Measurements from ENCODE around the gene ADGRD1. TPM values are rescaled to one million over a fixed set of nuclear protein-coding genes. Genes with fewer than 3 reads are reported as not detected.
"Not testable (repeated sequence)": the region's sequence is repeated elsewhere in the genome, so short reads cannot be mapped to it uniquely, and the experiment has no call there.

Gene ADGRD1
- polyA plus RNA-seq, 3 donors, result 4.7 to 17.9 (median 4.9) TPM

DNA sequence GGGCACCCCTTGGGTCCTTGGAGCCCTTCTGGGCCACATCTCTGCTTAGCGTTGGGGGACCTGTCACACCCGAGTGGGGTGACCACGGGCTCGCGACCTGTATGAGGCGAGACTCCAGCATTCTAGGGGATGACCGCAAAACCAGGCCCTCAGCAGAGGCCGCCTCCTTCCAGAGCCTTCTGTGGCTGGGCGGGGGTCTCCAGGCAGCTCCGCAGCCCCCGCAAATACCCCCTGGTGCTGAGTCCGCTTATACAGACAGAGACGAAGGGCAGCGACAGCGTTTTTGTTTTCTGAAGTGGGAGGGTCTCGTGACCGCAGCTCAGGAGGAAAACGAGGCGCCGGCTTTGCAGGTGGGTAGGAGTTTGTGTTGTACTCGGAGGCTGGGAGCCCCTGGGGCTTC lies 116.4 kb downstream of the ADGRD1 start:
- H3K9ac ChIP-seq (ENCODE audit: insufficient read depth, low read length, poor library complexity, severe bottlenecking); H2AFZ ChIP-seq (ENCODE audit: insufficient read depth, low read depth, low read length, poor library complexity, severe bottlenecking); H3K27me3 ChIP-seq (ENCODE audit: control insufficient read depth in 2 of 2, insufficient read depth in 2 of 2, low read length in 2 of 2); H3K4me1 ChIP-seq (ENCODE audit: control insufficient read depth in 1 of 2, insufficient read depth in 2 of 2, low read length in 2 of 2); H3K79me2 ChIP-seq (ENCODE audit: insufficient read depth, low read length); H3K27ac ChIP-seq (ENCODE audit: low read depth in 1 of 2, low read length in 2 of 2); H3K36me3 ChIP-seq (replicated peaks in 1 of 2; ENCODE audit: control insufficient read depth in 1 of 2, insufficient read depth in 2 of 2, low read length in 2 of 2); H3K36me3 Mint-ChIP-seq; H4K20me1 ChIP-seq (ENCODE audit: insufficient read depth, low read length); H3K4me2 ChIP-seq (replicated peaks; ENCODE audit: extremely low read depth, low read length, poor library complexity, severe bottlenecking); H3K4me1 Mint-ChIP-seq; H3K4me3 Mint-ChIP-seq; H3K27ac Mint-ChIP-seq; DNase-seq; intact Hi-C loops (cut with micrococcal nuclease); H3K4me3 ChIP-seq (replicated peaks in 1 of 3; ENCODE audit: low read depth in 2 of 3, low read length in 3 of 3): not testable (repeated sequence)
- WGBS (ENCODE audit: insufficient coverage), result 98% methylated on average over 11 of the region's 21 CpGs
- Mint-ChIP-seq H3K9me3 (peaks cover 3 to 15% (median 11%) of the 10 kb centered on the region in 7 donors), H3K27me3 (ENCODE audit: low read depth in 3 of 3) (peaks cover 2 to 12% (median 4%) of the 10 kb centered on the region in 3 donors)
- peaks cover 0 to 18% of the 10 kb centered on the region in 2 donors for H3K9me3 ChIP-seq (replicated peaks in 1 of 2; ENCODE audit: control insufficient read depth in 1 of 2, insufficient read depth in 1 of 2, low read length in 2 of 2)

DNA sequence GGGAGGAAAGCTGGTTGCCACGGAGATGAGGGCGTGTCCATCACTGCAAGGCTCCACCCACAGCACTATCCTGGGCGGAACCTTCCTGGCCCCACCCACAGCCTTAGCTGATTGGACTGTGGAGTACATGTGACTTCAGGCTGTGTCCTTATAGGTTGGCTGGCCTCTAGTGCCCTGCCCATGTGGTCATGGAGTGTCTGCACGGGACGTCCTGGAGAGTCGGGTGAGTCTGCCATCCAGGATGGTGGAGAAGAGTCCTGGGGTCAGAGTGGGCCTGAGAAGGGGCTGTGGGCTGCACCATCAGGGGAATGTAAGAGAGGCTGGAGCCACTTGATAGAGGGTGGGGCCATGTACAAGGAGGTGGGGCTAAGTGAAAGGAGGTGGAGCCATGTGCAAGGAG lies 117.0 kb downstream of the ADGRD1 start:
- H3K79me2 ChIP-seq (ENCODE audit: insufficient read depth, low read length); H3K4me1 Mint-ChIP-seq; H3K27ac Mint-ChIP-seq; H2AFZ ChIP-seq (ENCODE audit: insufficient read depth, low read depth, low read length, poor library complexity, severe bottlenecking); H3K4me3 ChIP-seq (replicated peaks in 1 of 3; ENCODE audit: low read depth in 2 of 3, low read length in 3 of 3); H3K27ac ChIP-seq (ENCODE audit: low read depth in 1 of 2, low read length in 2 of 2); intact Hi-C loops (cut with micrococcal nuclease); H3K4me3 Mint-ChIP-seq; H3K36me3 Mint-ChIP-seq; H4K20me1 ChIP-seq (ENCODE audit: insufficient read depth, low read length); H3K4me1 ChIP-seq (ENCODE audit: control insufficient read depth in 1 of 2, insufficient read depth in 2 of 2, low read length in 2 of 2); DNase-seq; H3K4me2 ChIP-seq (replicated peaks; ENCODE audit: extremely low read depth, low read length, poor library complexity, severe bottlenecking); H3K27me3 ChIP-seq (ENCODE audit: control insufficient read depth in 2 of 2, insufficient read depth in 2 of 2, low read length in 2 of 2); H3K36me3 ChIP-seq (replicated peaks in 1 of 2; ENCODE audit: control insufficient read depth in 1 of 2, insufficient read depth in 2 of 2, low read length in 2 of 2); H3K9ac ChIP-seq (ENCODE audit: insufficient read depth, low read length, poor library complexity, severe bottlenecking): not testable (repeated sequence)
- Mint-ChIP-seq H3K9me3 (peaks cover 5 to 15% (median 11%) of the 10 kb centered on the region in 7 donors), H3K27me3 (ENCODE audit: low read depth in 3 of 3) (peaks cover 4 to 12% (median 4%) of the 10 kb centered on the region in 3 donors)
- WGBS (ENCODE audit: insufficient coverage), result 100% methylated on average over 3 of the region's 6 CpGs
- peaks cover 0 to 18% of the 10 kb centered on the region in 2 donors for H3K9me3 ChIP-seq (replicated peaks in 1 of 2; ENCODE audit: control insufficient read depth in 1 of 2, insufficient read depth in 1 of 2, low read length in 2 of 2)

DNA sequence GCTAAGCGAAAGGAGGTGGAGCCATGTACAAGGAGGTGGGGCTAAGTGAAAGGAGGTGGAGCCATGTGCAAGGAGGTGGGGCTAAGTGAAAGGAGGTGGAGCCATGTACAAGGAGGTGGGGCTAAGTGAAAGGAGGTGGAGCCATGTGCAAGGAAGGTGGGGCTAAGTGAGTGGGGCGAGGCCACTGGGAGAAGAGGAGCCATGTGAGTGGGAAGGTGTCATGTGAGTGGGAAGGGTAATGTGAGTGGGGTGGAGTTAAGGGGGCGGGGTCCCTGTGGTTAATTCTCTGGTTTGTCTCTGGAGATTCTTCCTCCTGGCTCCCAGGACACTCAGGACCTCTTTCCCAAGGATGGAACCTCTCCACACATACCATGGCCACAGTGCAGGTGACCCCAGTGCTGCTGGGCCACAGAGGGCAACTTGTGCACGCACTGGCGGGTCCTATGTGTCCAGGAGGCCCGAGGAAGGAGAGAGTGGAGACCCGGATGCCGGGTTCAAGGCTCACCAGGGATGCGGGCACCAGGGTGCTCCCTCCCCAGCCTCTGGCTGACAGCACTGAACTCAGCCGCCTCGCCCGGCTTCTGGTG lies 117.6 kb downstream of the ADGRD1 start:
- WGBS (ENCODE audit: insufficient coverage), result 81% methylated on average over 4 of the region's 12 CpGs
- H2AFZ ChIP-seq (ENCODE audit: insufficient read depth, low read depth, low read length, poor library complexity, severe bottlenecking); H3K27ac ChIP-seq (ENCODE audit: low read depth in 1 of 2, low read length in 2 of 2); H3K9ac ChIP-seq (ENCODE audit: insufficient read depth, low read length, poor library complexity, severe bottlenecking); H3K36me3 Mint-ChIP-seq; H3K27me3 ChIP-seq (ENCODE audit: control insufficient read depth in 2 of 2, insufficient read depth in 2 of 2, low read length in 2 of 2); H3K27me3 Mint-ChIP-seq (ENCODE audit: low read depth in 3 of 3); DNase-seq; H3K4me1 Mint-ChIP-seq; H4K20me1 ChIP-seq (ENCODE audit: insufficient read depth, low read length); H3K4me2 ChIP-seq (replicated peaks; ENCODE audit: extremely low read depth, low read length, poor library complexity, severe bottlenecking); intact Hi-C loops (cut with micrococcal nuclease); H3K27ac Mint-ChIP-seq; H3K36me3 ChIP-seq (replicated peaks in 1 of 2; ENCODE audit: control insufficient read depth in 1 of 2, insufficient read depth in 2 of 2, low read length in 2 of 2); H3K4me1 ChIP-seq (ENCODE audit: control insufficient read depth in 1 of 2, insufficient read depth in 2 of 2, low read length in 2 of 2); H3K79me2 ChIP-seq (ENCODE audit: insufficient read depth, low read length); H3K4me3 Mint-ChIP-seq; H3K4me3 ChIP-seq (replicated peaks in 1 of 3; ENCODE audit: low read depth in 2 of 3, low read length in 3 of 3): not testable (repeated sequence)
- peaks cover 5 to 15% (median 11%) of the 10 kb centered on the region in 7 donors for H3K9me3 Mint-ChIP-seq
- H3K9me3 ChIP-seq (replicated peaks in 1 of 2; ENCODE audit: control insufficient read depth in 1 of 2, insufficient read depth in 1 of 2, low read length in 2 of 2), result peaks cover 0 to 18% of the 10 kb centered on the region in 2 donors

DNA sequence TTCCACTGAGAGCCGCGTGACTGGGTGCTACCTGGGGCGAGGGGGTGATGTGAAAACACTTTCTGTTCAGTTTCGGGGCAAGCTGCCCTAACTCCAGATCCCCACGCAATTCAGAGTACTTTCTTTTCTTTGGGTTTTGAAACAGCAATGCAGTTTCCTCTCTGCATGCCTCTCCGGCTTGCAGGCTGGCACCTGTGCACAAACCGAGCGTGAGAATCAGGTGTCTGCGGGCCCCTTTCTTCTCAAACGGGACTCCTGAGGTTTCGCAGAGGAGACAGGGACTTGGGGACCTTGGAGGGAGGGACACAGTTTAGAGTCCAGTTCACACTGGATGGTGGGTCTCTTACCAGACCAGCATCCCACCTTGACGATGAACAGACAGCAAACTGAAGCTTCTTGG lies 118.2 kb downstream of the ADGRD1 start:
- H3K4me1 Mint-ChIP-seq; DNase-seq; H3K9ac ChIP-seq (ENCODE audit: insufficient read depth, low read length, poor library complexity, severe bottlenecking); intact Hi-C loops (cut with micrococcal nuclease); H2AFZ ChIP-seq (ENCODE audit: insufficient read depth, low read depth, low read length, poor library complexity, severe bottlenecking); H3K27ac Mint-ChIP-seq; H3K36me3 ChIP-seq (replicated peaks in 1 of 2; ENCODE audit: control insufficient read depth in 1 of 2, insufficient read depth in 2 of 2, low read length in 2 of 2); H3K36me3 Mint-ChIP-seq; H3K27me3 Mint-ChIP-seq (ENCODE audit: low read depth in 3 of 3); H3K79me2 ChIP-seq (ENCODE audit: insufficient read depth, low read length); H3K4me3 Mint-ChIP-seq; H3K4me2 ChIP-seq (replicated peaks; ENCODE audit: extremely low read depth, low read length, poor library complexity, severe bottlenecking); H4K20me1 ChIP-seq (ENCODE audit: insufficient read depth, low read length); H3K4me3 ChIP-seq (replicated peaks in 1 of 3; ENCODE audit: low read depth in 2 of 3, low read length in 3 of 3); H3K4me1 ChIP-seq (ENCODE audit: control insufficient read depth in 1 of 2, insufficient read depth in 2 of 2, low read length in 2 of 2); H3K27me3 ChIP-seq (ENCODE audit: control insufficient read depth in 2 of 2, insufficient read depth in 2 of 2, low read length in 2 of 2); H3K27ac ChIP-seq (ENCODE audit: low read depth in 1 of 2, low read length in 2 of 2): not testable (repeated sequence)
- 100% methylated on average over 1 of the region's 12 CpGs for WGBS (ENCODE audit: insufficient coverage)
- peaks cover 0 to 18% of the 10 kb centered on the region in 2 donors for H3K9me3 ChIP-seq (replicated peaks in 1 of 2; ENCODE audit: control insufficient read depth in 1 of 2, insufficient read depth in 1 of 2, low read length in 2 of 2)
- peaks cover 5 to 15% (median 11%) of the 10 kb centered on the region in 7 donors for H3K9me3 Mint-ChIP-seq
